NT2/D1 (cell line): ENCODE measurements around the gene AGRP.

Source experiments
- DNase-seq: peaks from one replicate; pipeline ENCODE4 v3.0.0-alpha.2; 2011; ENCODE audit warnings: low read depth, low spot score
- H3K27me3 ChIP-seq: 2 replicates; pipeline ENCODE4 v1.6.0; 2011; ENCODE audit warnings: mild to moderate bottlenecking; ENCODE audit not compliant: insufficient read length, insufficient read depth
- H3K36me3 ChIP-seq: 2 replicates; pipeline ENCODE4 v1.6.1; 2011; ENCODE audit warnings: mild to moderate bottlenecking, low read length, mixed read lengths; ENCODE audit not compliant: insufficient read depth, insufficient read length
- H3K4me1 ChIP-seq: 2 replicates; pipeline ENCODE4 v1.5.1; 2011; ENCODE audit not compliant: insufficient read depth, insufficient read length
- H3K4me3 ChIP-seq: 2 replicates; pipeline ENCODE4 v1.5.1; 2011; ENCODE audit warnings: low read depth; ENCODE audit not compliant: insufficient read length
- H3K9ac ChIP-seq: 2 replicates; pipeline ENCODE4 v1.6.0; 2011; ENCODE audit warnings: low read depth; ENCODE audit not compliant: insufficient read length
- H3K9me3 ChIP-seq: 2 replicates; pipeline ENCODE4 v1.5.1; 2011; ENCODE audit warnings: mild to moderate bottlenecking, low read length; ENCODE audit not compliant: insufficient read depth
- SUZ12 ChIP-seq: IDR thresholded peaks from 2 replicates; pipeline ENCODE4 v1.6.1; 2011; ENCODE audit not compliant: insufficient read length, insufficient read depth; ENCODE audit errors: extremely low read depth
- YY1 ChIP-seq: IDR thresholded peaks from 2 replicates; pipeline ENCODE4 v1.6.1; 2011; ENCODE audit not compliant: insufficient read length, insufficient read depth
- ZNF274 ChIP-seq: IDR thresholded peaks from 2 replicates; pipeline ENCODE4 v1.6.1; 2011; ENCODE audit warnings: mild to moderate bottlenecking, low read depth, low read length

Gene AGRP

GRCh38 chr16:67460961-67461360 is 22.4 kb downstream of the AGRP start:
- Histone ChIP-seq H3K4me3 (no peak overlapping the region), H3K36me3 (peaks cover 58% of the 10 kb centered on the region), H3K9me3 (no peaks in the 10 kb centered on the region), H3K4me1 (peaks cover 26% of the 10 kb centered on the region), H3K9ac (no peak overlapping the region), H3K27me3 (no peaks in the 10 kb centered on the region)
- DNase-seq: no peak
- TF ChIP-seq YY1 (no peak), ZNF274 (no peak), SUZ12 (no peak)

GRCh38 chr16:67460168-67460567 is 23.2 kb downstream of the AGRP start:
- no peaks in the 10 kb centered on the region for H3K27me3 ChIP-seq
- DNase-seq: no peak
- TF ChIP-seq ZNF274 (no peak), YY1 (no peak), SUZ12 (no peak)
- peaks cover 54% of the 10 kb centered on the region for H3K36me3 ChIP-seq
- no peak overlapping the region for H3K9ac ChIP-seq
- peaks cover 19% of the 10 kb centered on the region for H3K4me1 ChIP-seq
- H3K4me3 ChIP-seq: no peak overlapping the region
- H3K9me3 ChIP-seq: no peaks in the 10 kb centered on the region

- DNase-seq: no peak
- no peaks in the 10 kb centered on the region for H3K27me3 ChIP-seq
- H3K4me1 ChIP-seq: peaks cover 19% of the 10 kb centered on the region
- no peak overlapping the region for H3K9ac ChIP-seq
- TF ChIP-seq SUZ12: no peak
- TF ChIP-seq ZNF274: no peak
- no peak for TF ChIP-seq YY1
- no peaks in the 10 kb centered on the region for H3K9me3 ChIP-seq
- no peak overlapping the region for H3K4me3 ChIP-seq
- H3K36me3 ChIP-seq: peaks cover 52% of the 10 kb centered on the region
Measured at GRCh38 chr16:67459861-67460150, 23.5 kb downstream of the AGRP start.

GRCh38 chr16:67459066-67459860 is 24.1 kb downstream of the AGRP start:
- TF ChIP-seq SUZ12 (no peak), YY1 (no peak), ZNF274 (no peak)
- Histone ChIP-seq H3K4me3 (no peak overlapping the region), H3K36me3 (peaks cover 47% of the 10 kb centered on the region), H3K4me1 (peaks cover 19% of the 10 kb centered on the region), H3K9me3 (no peaks in the 10 kb centered on the region), H3K27me3 (no peaks in the 10 kb centered on the region), H3K9ac (no peak overlapping the region)
- no peak for DNase-seq

- Histone ChIP-seq H3K36me3 (peaks cover 48% of the 10 kb centered on the region), H3K27me3 (no peaks in the 10 kb centered on the region), H3K4me3 (no peak overlapping the region), H3K4me1 (peaks cover 22% of the 10 kb centered on the region), H3K9ac (no peak overlapping the region), H3K9me3 (no peaks in the 10 kb centered on the region)
- no peak for DNase-seq
- TF ChIP-seq ZNF274 (no peak), YY1 (no peak), SUZ12 (no peak)
Measured at GRCh38 chr16:67458121-67458641, 25.2 kb downstream of the AGRP start.

- Histone ChIP-seq H3K9ac (no peak overlapping the region), H3K4me3 (no peak overlapping the region), H3K9me3 (no peaks in the 10 kb centered on the region), H3K4me1 (peaks cover 22% of the 10 kb centered on the region), H3K36me3 (peaks cover 49% of the 10 kb centered on the region), H3K27me3 (no peaks in the 10 kb centered on the region)
- TF ChIP-seq SUZ12: no peak
- no peak for TF ChIP-seq YY1
- no peak for TF ChIP-seq ZNF274
- no peak for DNase-seq
Measured at GRCh38 chr16:67457611-67458010, 25.7 kb downstream of the AGRP start.

- peaks cover 50% of the 10 kb centered on the region for H3K36me3 ChIP-seq
- no peak overlapping the region for H3K9ac ChIP-seq
- TF ChIP-seq YY1: no peak
- no peaks in the 10 kb centered on the region for H3K27me3 ChIP-seq
- H3K4me3 ChIP-seq: no peak overlapping the region
- H3K4me1 ChIP-seq: peaks cover 22% of the 10 kb centered on the region
- H3K9me3 ChIP-seq: no peaks in the 10 kb centered on the region
- no peak for DNase-seq
Measured at GRCh38 chr16:67456391-67457081, 26.8 kb downstream of the AGRP start.
